Endometrial microvascular endothelial cells (primary cell): Measurements from ENCODE around the gene RELCH. TPM values are rescaled to one million over a fixed set of nuclear protein-coding genes. Genes with fewer than 3 reads are reported as not detected.

Experiments used
- in situ Hi-C: cut with HindIII; loops from 2 replicates; pipeline ENCODE4 v1.10.0; 2017; ENCODE audit warnings: low sequenced_read_pairs, low pct_unique_long_range_greater_than_20kb; ENCODE audit errors: inconsistent ontology term
- total RNA-seq: library from RNA; depleted of rRNA; stranded (reverse); fragments of >200 nt; gene quantifications from one replicate; pipeline ENCODE4 v1.2.3, GENCODE V29; 2015; ENCODE audit errors: inconsistent ontology term

RELCH gene
- total RNA-seq, 1 donor from 2014 or later: 14.3 TPM

GRCh38 chr18:62288665-62289008 is 101.6 kb downstream of the RELCH start:
- in situ Hi-C loops: no loop called here

GRCh38 chr18:62289047-62289446 is 102.0 kb downstream of the RELCH start:
- in situ Hi-C loops: no loop called here

- in situ Hi-C loops: no loop called here
These were observed 107.0 kb downstream of the RELCH start for GRCh38 chr18:62294073-62294472.

GRCh38 chr18:62300359-62300963 is 113.4 kb downstream of the RELCH start:
- in situ Hi-C loops: no loop called here

- in situ Hi-C loops: no loop called here
These were observed 114.3 kb downstream of the RELCH start for GRCh38 chr18:62301322-62301721.

- in situ Hi-C loops: no loop called here
These were observed 125.8 kb downstream of the RELCH start for GRCh38 chr18:62312851-62313250.

GRCh38 chr18:62318228-62319180 is 131.4 kb downstream of the RELCH start:
- in situ Hi-C loops: no loop called here

GRCh38 chr18:62321201-62321600 is 134.1 kb downstream of the RELCH start:
- in situ Hi-C loops: no loop called here

- in situ Hi-C loops: no loop called here
These were observed 136.6 kb downstream of the RELCH start for GRCh38 chr18:62323483-62324180.

GRCh38 chr18:62324181-62324828 is 137.2 kb downstream of the RELCH start:
- in situ Hi-C loops: no loop called here

- in situ Hi-C loops: no loop called here
These were observed 138.1 kb downstream of the RELCH start, which contains the start of gene TNFRSF11A for GRCh38 chr18:62324917-62325805. Gene TNFRSF11A, plus strand, starts transcription at chr18:62325310. Its CDS starts 43 bp downstream, at chr18:62325353.

- in situ Hi-C loops: no loop called here
These were observed 139.0 kb downstream of the RELCH start for GRCh38 chr18:62325806-62326645.

- in situ Hi-C loops: no loop called here
These were observed 139.7 kb downstream of the RELCH start for GRCh38 chr18:62326646-62327348.

GRCh38 chr18:62327977-62328376 is 140.9 kb downstream of the RELCH start:
- in situ Hi-C loops: no loop called here

GRCh38 chr18:62328586-62329525 is 141.8 kb downstream of the RELCH start:
- in situ Hi-C loops: no loop called here
